K562 (cell line): Measurements from ENCODE around the gene HYAL1. TPM values are rescaled to one million over a fixed set of nuclear protein-coding genes. Genes with fewer than 3 reads are reported as not detected.

Experiments used
- BDP1 ChIP-seq: IDR thresholded peaks from 3 replicates; pipeline ENCODE4 v1.6.1; 2011; ENCODE audit not compliant: insufficient read length, insufficient read depth
- CREB5 ChIP-seq: fragments of 250-450 bp; sonication (Bioruptor Pico); IDR thresholded peaks from 2 replicates; pipeline ENCODE4 v1.5.0; 2020; ENCODE audit warnings: mild to moderate bottlenecking
- ELK3 ChIP-seq: fragments of 450-650 bp; formaldehyde crosslinking; IDR thresholded peaks from 2 replicates; pipeline ENCODE4 v1.4.0; 2020; ENCODE audit warnings: mild to moderate bottlenecking
- ETV6 ChIP-seq, 3 experiments: fragments of 150-350 bp in 1 of 3; sonication (generic) in 1 of 3; formaldehyde crosslinking in 1 of 3; IDR thresholded peaks; 2 replicates each; pipeline versions ENCODE4 v1.6.1 to v1.8.0; 2014 to 2022; ENCODE audit warnings: borderline replicate concordance in 2 of 3, low read depth in 2 of 3, antibody characterized with exemption in 1 of 3, low read length in 1 of 3, mild to moderate bottlenecking in 1 of 3, missing genetic modification reagents in 1 of 3
- HDAC2 ChIP-seq: fragments of 450-650 bp; IDR thresholded peaks from 2 replicates; pipeline ENCODE4 v1.6.1; 2016; ENCODE audit warnings: mild to moderate bottlenecking
- HDGF ChIP-seq: fragments of 450-650 bp; IDR thresholded peaks from 2 replicates; pipeline ENCODE4 v1.6.1; 2016
- HOXB6 ChIP-seq: fragments of 250-450 bp; sonication (Bioruptor Pico); IDR thresholded peaks from 2 replicates; pipeline ENCODE4 v1.5.1; 2022; ENCODE audit warnings: mild to moderate bottlenecking, borderline replicate concordance
- KLF6 ChIP-seq: fragments of 250-450 bp; sonication (Bioruptor Pico); IDR thresholded peaks from 2 replicates; pipeline ENCODE4 v1.4.0; 2020; ENCODE audit warnings: mild to moderate bottlenecking, moderate library complexity, borderline replicate concordance
- SMARCC2 ChIP-seq: fragments of 450-650 bp; IDR thresholded peaks from 2 replicates; pipeline ENCODE4 v1.6.1; 2017; ENCODE audit warnings: antibody characterized with exemption, moderate library complexity, mild to moderate bottlenecking, low read depth
- STAT5A ChIP-seq: IDR thresholded peaks from 2 replicates; pipeline ENCODE4 v1.6.1; 2012; ENCODE audit warnings: low read length, inconsistent platforms, borderline replicate concordance
- TAF1 ChIP-seq: IDR thresholded peaks from 2 replicates; pipeline ENCODE4 v1.6.1; 2011; ENCODE audit warnings: mild to moderate bottlenecking, low read length, moderate library complexity; ENCODE audit not compliant: insufficient read depth, control insufficient read depth, severe bottlenecking; ENCODE audit errors: extremely low read depth
- TOE1 ChIP-seq, 2 experiments: fragments of 450-650 bp in 1 of 2; sonication (generic) in 1 of 2; formaldehyde crosslinking in 1 of 2; IDR thresholded peaks; 2 replicates each; pipeline versions ENCODE4 v1.7.1 to v1.8.0; 2016 to 2022; ENCODE audit warnings: borderline replicate concordance in 2 of 2, mild to moderate bottlenecking in 2 of 2, antibody characterized with exemption in 1 of 2, inconsistent platforms in 1 of 2, low read depth in 1 of 2, missing genetic modification reagents in 1 of 2, moderate library complexity in 1 of 2
- ZNF143 ChIP-seq: sonication (generic); formaldehyde crosslinking; IDR thresholded peaks from 2 replicates; pipeline ENCODE4 v1.9.0; 2022; ENCODE audit warnings: mild to moderate bottlenecking, missing genetic modification reagents
- ZNF224 ChIP-seq: sonication (generic); formaldehyde crosslinking; IDR thresholded peaks from 2 replicates; pipeline ENCODE4 v1.8.0; 2022; ENCODE audit warnings: mild to moderate bottlenecking, missing genetic modification reagents
- ZNF398 ChIP-seq: fragments of 250-450 bp; sonication (Bioruptor Pico); IDR thresholded peaks from 2 replicates; pipeline ENCODE4 v1.8.0; 2021; ENCODE audit warnings: moderate library complexity, mild to moderate bottlenecking, inconsistent platforms
- ZNF79 ChIP-seq: fragments of 250-450 bp; sonication (Bioruptor Pico); IDR thresholded peaks from 2 replicates; pipeline ENCODE4 v1.4.0; 2020; ENCODE audit warnings: low read depth, mild to moderate bottlenecking, moderate library complexity
- ZZZ3 ChIP-seq: fragments of 450-650 bp; IDR thresholded peaks from 2 replicates; pipeline ENCODE4 v1.6.1; 2016; ENCODE audit warnings: antibody characterized with exemption, mild to moderate bottlenecking, moderate library complexity
- polyA plus RNA-seq, 8 experiments: library from polyadenylated mRNA; depleted of rRNA in 4 of 8; stranded (reverse) in 5 of 8; unstranded in 3 of 8; fragments of >200 nt; fragmentation: Nextera tagmentation in 2 of 8; fragmentation: Illumina TruSeq in 1 of 8; extraction: Ambion mirVana in 2 of 8; extraction: Trizol in 1 of 8; gene quantifications; 2 replicates each; pipeline versions ENCODE4 v1.2.1 to v1.2.3, GENCODE V29; 2011 to 2014; ENCODE audit warnings: inconsistent platforms in 1 of 8, missing spikeins in 1 of 8
- total RNA-seq, 7 experiments: library from RNA; depleted of rRNA in 6 of 7; stranded (reverse); fragments of >200 nt in 6 of 7; fragmentation: Illumina TruSeq in 2 of 7; extraction: Trizol in 2 of 7; gene quantifications; 2 replicates each; pipeline versions ENCODE4 v1.2.1 to v1.2.3, GENCODE V29; 2011 to 2021; ENCODE audit warnings: low replicate concordance in 1 of 7

HYAL1 gene
- total and polyA plus RNA-seq, 9 of the 15 experiments (the other 6 are each of a cell fraction or from before 2014, with no cell fraction given), result 1.4 to 8.5 (median 4.7) TPM

GRCh38 chr3:50337175-50337861, 33.9 kb upstream of the HYAL1 start (continued):
- TF ChIP-seq ETV6 (IDR thresholded peaks at IDR 0.05; ENCODE audit: borderline replicate concordance in 1 of 2, low read depth in 2 of 2, low read length in 1 of 2) (no peak), ETV6 (CRISPR knock-in tag; IDR thresholded peaks at IDR 0.05; ENCODE audit: borderline replicate concordance) (no peak), STAT5A (no peak), SMARCC2 (no peak), ZZZ3 (no peak), ELK3 (no peak), HOXB6 (CRISPR knock-in tag) (no peak), HDAC2 (no peak; the same call in 1 of the 2 replicates), HDGF (no peak), TOE1 (IDR thresholded peaks at IDR 0.05; ENCODE audit: borderline replicate concordance) (no peak), TOE1 (CRISPR knock-in tag; IDR thresholded peaks at IDR 0.05; ENCODE audit: borderline replicate concordance, low read depth) (no peak), CREB5 (CRISPR knock-in tag) (no peak), ZNF79 (no peak), ZNF143 (no peak), ZNF398 (CRISPR knock-in tag) (no peak), TAF1 (peak; percentile 44), ZNF224 (CRISPR knock-in tag) (no peak), KLF6 (0 out of 2 replicates have a peak, but pooled peaks have one; percentile 32), BDP1 (no peak)
